A549 (cell line): ENCODE measurements around the gene SIGLEC5.

Source experiments
- CEBPB ChIP-seq, 2 experiments: fragments of >200 bp in 1 of 2; sonication (Bioruptor Twin) in 1 of 2; formaldehyde crosslinking in 1 of 2; IDR thresholded peaks; 2 replicates each; pipeline ENCODE4 v1.6.1; 2012 to 2016
- EP300 ChIP-seq, 2 experiments: fragments of >200 bp; sonication (Bioruptor Twin); formaldehyde crosslinking; IDR thresholded peaks; 2 replicates in 1 of 2; 3 replicates in 1 of 2; pipeline ENCODE4 v1.6.1; 2016 to 2017
- GATA3 ChIP-seq: IDR thresholded peaks from 2 replicates; pipeline ENCODE4 v1.6.1; 2012; ENCODE audit warnings: borderline replicate concordance
- HOXA7 ChIP-seq: fragments of 250-450 bp; sonication (Bioruptor Pico); IDR thresholded peaks from 2 replicates; pipeline ENCODE4 v1.5.0; 2020; ENCODE audit warnings: mild to moderate bottlenecking, moderate library complexity
- POLR2A ChIP-seq: IDR thresholded peaks from 2 replicates; pipeline ENCODE4 v1.6.1; 2012; ENCODE audit warnings: mild to moderate bottlenecking, low read length
- POLR2AphosphoS2 ChIP-seq: conservative IDR thresholded peaks from 2 replicates; pipeline ENCODE4 v1.6.1; 2012; ENCODE audit warnings: low read length, improper control_type of control experiment, inconsistent platforms
- RAD21 ChIP-seq, 2 experiments: fragments of >200 bp in 1 of 2; sonication (Bioruptor Twin) in 1 of 2; formaldehyde crosslinking in 1 of 2; IDR thresholded peaks in 1 of 2; conservative IDR thresholded peaks in 1 of 2; 2 replicates in 1 of 2; 3 replicates in 1 of 2; pipeline ENCODE4 v1.6.1; 2012 to 2018; ENCODE audit warnings: inconsistent platforms in 1 of 2
- RCOR1 ChIP-seq: fragments of 150-350 bp; IDR thresholded peaks from 2 replicates; pipeline ENCODE4 v1.6.1; 2014; ENCODE audit warnings: antibody characterized with exemption, low read length, low read depth
- TF ChIP-seq, protein P1 (sequence below): fragments of >200 bp; sonication (Bioruptor Twin); formaldehyde crosslinking; IDR thresholded peaks from 3 replicates; pipeline ENCODE4 v1.5.1; 2016
- TF ChIP-seq, protein P2 (sequence below): fragments of >200 bp; sonication (Bioruptor Twin); formaldehyde crosslinking; IDR thresholded peaks from 2 replicates; pipeline ENCODE4 v1.6.1; 2016
- TF ChIP-seq, protein P3 (sequence below): fragments of 250-450 bp; sonication (Bioruptor Pico); IDR thresholded peaks from 2 replicates; pipeline ENCODE4 v1.5.0; 2021; ENCODE audit warnings: mild to moderate bottlenecking, moderate library complexity, borderline replicate concordance
- TF ChIP-seq, protein P4 (sequence below): IDR thresholded peaks from 2 replicates; pipeline ENCODE4 v1.6.1; 2012

DNA sequence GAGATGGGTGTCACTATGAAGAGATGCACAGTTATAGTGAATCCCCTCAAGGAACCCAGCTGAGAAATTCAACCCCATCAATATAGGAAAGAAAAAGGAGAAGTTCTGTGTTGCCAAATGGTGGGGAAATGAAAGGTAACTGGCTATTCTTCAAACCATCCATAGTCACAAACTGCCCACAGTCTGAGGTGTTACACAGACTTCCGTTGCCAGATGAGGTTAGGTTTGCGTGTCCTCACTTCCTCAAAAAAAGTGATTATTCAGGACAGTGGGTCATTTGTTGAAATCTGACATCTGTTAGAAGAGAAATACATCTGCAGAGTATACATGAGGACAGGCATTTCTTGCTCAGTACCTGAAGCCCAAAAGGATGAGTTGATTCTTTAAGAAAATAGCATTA is 9.0 kb downstream of the SIGLEC5 start:
- TF ChIP-seq, protein P1, sequence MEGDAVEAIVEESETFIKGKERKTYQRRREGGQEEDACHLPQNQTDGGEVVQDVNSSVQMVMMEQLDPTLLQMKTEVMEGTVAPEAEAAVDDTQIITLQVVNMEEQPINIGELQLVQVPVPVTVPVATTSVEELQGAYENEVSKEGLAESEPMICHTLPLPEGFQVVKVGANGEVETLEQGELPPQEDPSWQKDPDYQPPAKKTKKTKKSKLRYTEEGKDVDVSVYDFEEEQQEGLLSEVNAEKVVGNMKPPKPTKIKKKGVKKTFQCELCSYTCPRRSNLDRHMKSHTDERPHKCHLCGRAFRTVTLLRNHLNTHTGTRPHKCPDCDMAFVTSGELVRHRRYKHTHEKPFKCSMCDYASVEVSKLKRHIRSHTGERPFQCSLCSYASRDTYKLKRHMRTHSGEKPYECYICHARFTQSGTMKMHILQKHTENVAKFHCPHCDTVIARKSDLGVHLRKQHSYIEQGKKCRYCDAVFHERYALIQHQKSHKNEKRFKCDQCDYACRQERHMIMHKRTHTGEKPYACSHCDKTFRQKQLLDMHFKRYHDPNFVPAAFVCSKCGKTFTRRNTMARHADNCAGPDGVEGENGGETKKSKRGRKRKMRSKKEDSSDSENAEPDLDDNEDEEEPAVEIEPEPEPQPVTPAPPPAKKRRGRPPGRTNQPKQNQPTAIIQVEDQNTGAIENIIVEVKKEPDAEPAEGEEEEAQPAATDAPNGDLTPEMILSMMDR: no peak
- no peak for TF ChIP-seq POLR2A
- no peak for TF ChIP-seq RCOR1
- TF ChIP-seq, protein P2, sequence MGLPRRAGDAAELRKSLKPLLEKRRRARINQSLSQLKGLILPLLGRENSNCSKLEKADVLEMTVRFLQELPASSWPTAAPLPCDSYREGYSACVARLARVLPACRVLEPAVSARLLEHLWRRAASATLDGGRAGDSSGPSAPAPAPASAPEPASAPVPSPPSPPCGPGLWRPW: no peak
- no peak for TF ChIP-seq RAD21 (conservative IDR thresholded peaks at IDR 0.05 in 1 of 2, IDR thresholded peaks at IDR 0.05 in 1 of 2)
- TF ChIP-seq, protein P3, sequence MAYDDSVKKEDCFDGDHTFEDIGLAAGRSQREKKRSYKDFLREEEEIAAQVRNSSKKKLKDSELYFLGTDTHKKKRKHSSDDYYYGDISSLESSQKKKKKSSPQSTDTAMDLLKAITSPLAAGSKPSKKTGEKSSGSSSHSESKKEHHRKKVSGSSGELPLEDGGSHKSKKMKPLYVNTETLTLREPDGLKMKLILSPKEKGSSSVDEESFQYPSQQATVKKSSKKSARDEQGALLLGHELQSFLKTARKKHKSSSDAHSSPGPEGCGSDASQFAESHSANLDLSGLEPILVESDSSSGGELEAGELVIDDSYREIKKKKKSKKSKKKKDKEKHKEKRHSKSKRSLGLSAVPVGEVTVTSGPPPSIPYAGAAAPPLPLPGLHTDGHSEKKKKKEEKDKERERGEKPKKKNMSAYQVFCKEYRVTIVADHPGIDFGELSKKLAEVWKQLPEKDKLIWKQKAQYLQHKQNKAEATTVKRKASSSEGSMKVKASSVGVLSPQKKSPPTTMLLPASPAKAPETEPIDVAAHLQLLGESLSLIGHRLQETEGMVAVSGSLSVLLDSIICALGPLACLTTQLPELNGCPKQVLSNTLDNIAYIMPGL (CRISPR knock-in tag): no peak
- TF ChIP-seq, protein P4, sequence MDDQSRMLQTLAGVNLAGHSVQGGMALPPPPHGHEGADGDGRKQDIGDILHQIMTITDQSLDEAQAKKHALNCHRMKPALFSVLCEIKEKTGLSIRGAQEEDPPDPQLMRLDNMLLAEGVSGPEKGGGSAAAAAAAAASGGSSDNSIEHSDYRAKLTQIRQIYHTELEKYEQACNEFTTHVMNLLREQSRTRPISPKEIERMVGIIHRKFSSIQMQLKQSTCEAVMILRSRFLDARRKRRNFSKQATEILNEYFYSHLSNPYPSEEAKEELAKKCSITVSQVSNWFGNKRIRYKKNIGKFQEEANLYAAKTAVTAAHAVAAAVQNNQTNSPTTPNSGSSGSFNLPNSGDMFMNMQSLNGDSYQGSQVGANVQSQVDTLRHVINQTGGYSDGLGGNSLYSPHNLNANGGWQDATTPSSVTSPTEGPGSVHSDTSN: no peak
- no peak for TF ChIP-seq CEBPB (IDR thresholded peaks at IDR 0.05)
- TF ChIP-seq EP300 (IDR thresholded peaks at IDR 0.05): no peak
- no peak for TF ChIP-seq GATA3
- TF ChIP-seq POLR2AphosphoS2: no peak
- TF ChIP-seq HOXA7 (CRISPR knock-in tag): no peak
